ENCODE data around the gene ZNF182.
"Not testable (repeated sequence)": the region's sequence is repeated elsewhere in the genome, so short reads cannot be mapped to it uniquely, and the experiment has no call there.

ZNF182 gene

DNA sequence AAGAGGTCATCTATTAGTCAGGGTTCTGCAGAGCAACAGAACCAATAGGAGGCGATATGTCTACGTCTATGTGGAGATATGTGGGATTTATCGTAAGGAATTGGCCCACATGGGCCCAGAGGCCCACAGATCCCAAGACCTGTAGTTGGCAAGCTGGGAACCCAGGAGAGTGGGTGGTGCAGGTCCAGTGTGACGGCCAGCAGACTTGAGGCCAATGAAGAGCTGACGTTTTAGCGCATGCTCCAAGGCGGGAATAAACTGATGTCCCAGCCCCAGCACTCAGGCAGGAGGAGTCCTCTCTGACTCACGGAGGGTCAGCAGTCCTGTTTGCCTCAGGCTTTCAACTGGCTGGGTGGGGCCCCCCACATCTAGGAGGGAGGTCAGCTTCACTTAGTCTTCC, 24.3 kb upstream of the ZNF182 start:
- H3K4me3 ChIP-seq (ENCODE audit: low read depth, low read length): no peak overlapping the region
- TF ChIP-seq, protein P1, sequence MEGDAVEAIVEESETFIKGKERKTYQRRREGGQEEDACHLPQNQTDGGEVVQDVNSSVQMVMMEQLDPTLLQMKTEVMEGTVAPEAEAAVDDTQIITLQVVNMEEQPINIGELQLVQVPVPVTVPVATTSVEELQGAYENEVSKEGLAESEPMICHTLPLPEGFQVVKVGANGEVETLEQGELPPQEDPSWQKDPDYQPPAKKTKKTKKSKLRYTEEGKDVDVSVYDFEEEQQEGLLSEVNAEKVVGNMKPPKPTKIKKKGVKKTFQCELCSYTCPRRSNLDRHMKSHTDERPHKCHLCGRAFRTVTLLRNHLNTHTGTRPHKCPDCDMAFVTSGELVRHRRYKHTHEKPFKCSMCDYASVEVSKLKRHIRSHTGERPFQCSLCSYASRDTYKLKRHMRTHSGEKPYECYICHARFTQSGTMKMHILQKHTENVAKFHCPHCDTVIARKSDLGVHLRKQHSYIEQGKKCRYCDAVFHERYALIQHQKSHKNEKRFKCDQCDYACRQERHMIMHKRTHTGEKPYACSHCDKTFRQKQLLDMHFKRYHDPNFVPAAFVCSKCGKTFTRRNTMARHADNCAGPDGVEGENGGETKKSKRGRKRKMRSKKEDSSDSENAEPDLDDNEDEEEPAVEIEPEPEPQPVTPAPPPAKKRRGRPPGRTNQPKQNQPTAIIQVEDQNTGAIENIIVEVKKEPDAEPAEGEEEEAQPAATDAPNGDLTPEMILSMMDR (IDR thresholded peaks at IDR 0.05; ENCODE audit: control insufficient read depth, extremely low read depth, insufficient read depth): no peak
- no peak for DNase-seq (ENCODE audit: low read depth)

DNA sequence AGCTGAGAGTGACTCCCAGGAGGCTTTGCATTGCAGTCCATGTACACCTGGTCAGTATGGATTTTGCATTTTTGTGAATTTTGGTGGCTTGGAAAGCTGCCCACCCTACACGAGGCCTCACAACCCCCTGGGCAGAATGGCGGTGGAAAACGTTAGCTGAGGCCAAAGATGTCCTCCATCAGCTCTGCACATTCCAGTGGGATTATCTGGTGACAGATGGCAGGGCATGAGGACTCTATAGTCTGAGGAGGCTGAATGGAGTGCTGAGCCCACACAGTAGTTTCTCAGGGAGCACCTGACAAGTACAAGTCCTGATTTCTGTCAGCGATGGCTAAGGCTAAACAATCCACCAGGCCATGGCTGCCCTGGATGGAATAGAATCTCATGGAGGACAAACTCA, 23.8 kb upstream of the ZNF182 start:
- not testable (repeated sequence) for DNase-seq (ENCODE audit: low read depth); H3K4me3 ChIP-seq (ENCODE audit: low read depth, low read length)

DNA sequence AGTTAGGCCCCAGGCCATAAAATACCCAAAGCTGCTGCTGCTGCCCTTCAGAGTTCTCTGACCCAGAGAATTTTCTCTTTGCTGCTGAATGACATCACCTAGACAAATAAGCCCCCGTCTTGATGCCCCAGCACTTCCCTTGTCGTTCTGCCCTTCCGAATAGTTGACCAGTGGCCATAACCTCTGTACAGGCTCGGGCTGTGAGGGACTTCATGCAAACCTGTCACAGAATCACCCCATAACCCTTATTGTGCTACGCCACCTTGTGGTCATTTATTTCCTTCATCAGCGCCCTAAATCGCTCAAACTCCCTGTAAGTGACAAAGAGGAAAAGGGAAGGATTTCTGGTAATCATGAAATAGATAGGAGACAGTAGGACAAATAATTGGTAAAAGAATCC, 21.8 kb upstream of the ZNF182 start:
- DNase-seq (ENCODE audit: low read depth): peak; percentile 10
- TF ChIP-seq, protein P1 (IDR thresholded peaks at IDR 0.05; ENCODE audit: control insufficient read depth, extremely low read depth, insufficient read depth): peak; percentile 71
- H3K4me3 ChIP-seq (ENCODE audit: low read depth, low read length): no peak overlapping the region

DNA sequence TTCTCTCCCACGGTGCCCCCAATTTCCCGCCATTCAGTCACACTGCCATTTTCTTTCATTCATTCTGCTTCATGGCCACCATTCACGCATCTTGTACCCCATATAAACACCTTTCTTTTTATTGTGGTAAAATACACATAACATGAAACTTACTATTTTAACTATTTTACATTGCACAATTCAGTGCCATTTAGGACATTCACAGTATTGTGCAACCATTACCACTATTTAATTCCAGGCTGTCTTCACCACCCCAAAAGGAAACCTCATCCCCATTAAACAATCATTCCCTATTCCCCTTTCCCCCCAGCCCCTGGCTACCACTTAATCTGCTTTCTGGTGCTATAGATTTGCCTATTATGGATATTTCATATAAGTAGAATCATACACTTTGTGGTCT, 18.9 kb upstream of the ZNF182 start:
- DNase-seq (ENCODE audit: low read depth): no peak

DNA sequence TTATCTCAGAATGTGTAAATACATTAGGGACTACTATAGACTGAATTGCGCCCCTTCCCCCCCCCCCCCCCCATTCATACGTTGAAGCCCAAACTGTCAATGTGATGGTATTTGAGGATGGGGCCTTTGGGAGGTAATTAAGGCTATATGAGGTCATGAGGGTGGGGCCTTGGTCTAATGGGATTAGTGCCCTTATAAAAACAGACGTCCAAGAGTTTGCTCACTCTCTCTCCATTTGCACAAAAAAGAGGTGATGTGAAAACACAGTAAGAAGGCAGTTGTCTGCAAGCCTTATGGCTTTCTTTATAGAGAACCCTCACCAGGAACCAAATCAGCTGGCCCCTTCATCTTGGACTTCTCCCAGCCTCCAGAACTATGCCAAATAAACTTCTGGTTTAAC, 18.3 kb upstream of the ZNF182 start:
- peak overlapping the region; percentile 56 for H3K4me3 ChIP-seq (ENCODE audit: low read depth, low read length)
- no peak for DNase-seq (ENCODE audit: low read depth)
- TF ChIP-seq, protein P1 (IDR thresholded peaks at IDR 0.05; ENCODE audit: control insufficient read depth, extremely low read depth, insufficient read depth): no peak

More for the DNA sequence above, 18.9 kb upstream of the ZNF182 start:
- TF ChIP-seq, protein P1 (IDR thresholded peaks at IDR 0.05; ENCODE audit: control insufficient read depth, extremely low read depth, insufficient read depth): no peak
- H3K4me3 ChIP-seq (ENCODE audit: low read depth, low read length): no peak overlapping the region

DNA sequence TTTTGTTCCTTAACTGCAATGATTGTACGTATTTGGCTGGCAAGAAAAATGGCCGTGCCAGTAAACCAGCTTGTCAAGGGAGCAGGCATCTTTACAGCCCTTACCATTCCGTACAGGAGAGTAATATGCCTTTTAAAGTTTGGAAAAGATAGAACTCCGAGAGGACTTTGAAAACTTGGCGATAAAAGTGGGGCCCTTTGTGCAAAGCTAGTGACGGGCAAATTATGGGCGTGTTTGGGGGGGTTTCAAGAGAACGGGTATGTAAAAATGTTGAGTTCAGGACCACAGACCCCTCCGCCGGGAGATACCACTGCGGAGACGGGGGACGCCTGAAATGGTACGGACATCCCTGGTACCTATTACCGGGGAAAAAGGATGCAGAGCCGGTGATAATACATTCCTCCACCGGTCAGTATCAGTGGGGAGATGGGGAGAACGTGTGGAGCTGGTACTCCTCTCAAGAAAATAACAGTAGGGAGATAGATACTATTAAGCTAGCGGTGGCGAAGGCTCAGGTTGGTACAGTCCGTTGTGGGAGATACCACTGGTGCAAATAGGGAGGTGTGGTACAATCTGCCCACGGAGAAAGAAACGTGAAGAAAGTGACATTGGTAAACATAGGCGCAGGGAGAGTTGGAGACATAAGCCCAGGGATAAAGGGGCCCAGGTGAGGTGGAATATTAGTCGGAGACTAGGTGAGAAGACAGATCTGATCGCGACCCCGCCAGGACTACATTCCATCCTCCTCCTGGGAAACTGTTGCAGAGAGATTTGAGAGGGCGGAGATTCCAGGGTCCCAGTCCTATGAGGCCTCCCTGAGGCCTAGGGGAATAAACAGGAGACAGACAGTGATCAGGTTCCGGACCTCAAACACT, 17.5 kb upstream of the ZNF182 start:
- DNase-seq (ENCODE audit: low read depth): peak; percentile 54
- TF ChIP-seq, protein P1 (IDR thresholded peaks at IDR 0.05; ENCODE audit: control insufficient read depth, extremely low read depth, insufficient read depth): no peak
- peak overlapping the region; percentile 56 for H3K4me3 ChIP-seq (ENCODE audit: low read depth, low read length)

DNA sequence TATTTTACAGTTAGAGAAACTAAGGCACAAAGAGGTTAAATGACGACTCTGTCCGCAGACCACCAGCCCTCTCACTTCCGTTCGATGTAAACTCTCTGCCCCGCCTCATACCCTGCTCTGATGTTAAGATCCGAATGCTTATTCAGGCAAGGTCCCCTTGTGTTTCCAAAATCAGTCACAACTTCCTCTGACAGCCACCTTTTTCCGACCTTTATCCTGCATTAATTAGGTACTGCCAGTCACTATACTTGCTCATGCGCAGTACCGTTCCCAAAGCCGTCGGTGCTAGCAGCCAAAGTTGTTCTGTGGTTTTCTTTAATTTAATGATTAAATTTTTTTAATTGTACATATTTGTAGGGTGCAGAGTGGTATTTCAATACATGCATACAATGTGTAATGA, 16.7 kb upstream of the ZNF182 start:
- not testable (repeated sequence) for DNase-seq (ENCODE audit: low read depth); H3K4me3 ChIP-seq (ENCODE audit: low read depth, low read length)

DNA sequence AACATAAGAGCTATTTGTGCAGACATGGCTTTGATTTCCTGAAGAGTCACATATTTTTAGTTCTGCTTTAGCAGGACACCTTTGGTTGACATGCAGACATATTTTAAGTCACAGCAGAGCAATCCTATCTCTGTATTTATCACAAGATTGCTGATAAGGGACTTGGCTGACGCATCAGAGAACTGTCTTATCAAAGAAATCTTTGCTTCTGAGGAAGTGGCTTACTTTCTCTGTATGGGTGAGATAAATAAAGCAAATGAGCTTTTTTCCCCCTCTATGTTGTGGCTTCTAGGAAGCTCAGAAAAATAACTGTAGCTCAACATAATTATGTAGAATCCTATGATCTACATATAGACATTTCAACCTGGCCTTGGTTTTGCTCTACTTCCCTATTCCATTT, 16.1 kb upstream of the ZNF182 start:
- not testable (repeated sequence) for H3K4me3 ChIP-seq (ENCODE audit: low read depth, low read length); DNase-seq (ENCODE audit: low read depth)

DNA sequence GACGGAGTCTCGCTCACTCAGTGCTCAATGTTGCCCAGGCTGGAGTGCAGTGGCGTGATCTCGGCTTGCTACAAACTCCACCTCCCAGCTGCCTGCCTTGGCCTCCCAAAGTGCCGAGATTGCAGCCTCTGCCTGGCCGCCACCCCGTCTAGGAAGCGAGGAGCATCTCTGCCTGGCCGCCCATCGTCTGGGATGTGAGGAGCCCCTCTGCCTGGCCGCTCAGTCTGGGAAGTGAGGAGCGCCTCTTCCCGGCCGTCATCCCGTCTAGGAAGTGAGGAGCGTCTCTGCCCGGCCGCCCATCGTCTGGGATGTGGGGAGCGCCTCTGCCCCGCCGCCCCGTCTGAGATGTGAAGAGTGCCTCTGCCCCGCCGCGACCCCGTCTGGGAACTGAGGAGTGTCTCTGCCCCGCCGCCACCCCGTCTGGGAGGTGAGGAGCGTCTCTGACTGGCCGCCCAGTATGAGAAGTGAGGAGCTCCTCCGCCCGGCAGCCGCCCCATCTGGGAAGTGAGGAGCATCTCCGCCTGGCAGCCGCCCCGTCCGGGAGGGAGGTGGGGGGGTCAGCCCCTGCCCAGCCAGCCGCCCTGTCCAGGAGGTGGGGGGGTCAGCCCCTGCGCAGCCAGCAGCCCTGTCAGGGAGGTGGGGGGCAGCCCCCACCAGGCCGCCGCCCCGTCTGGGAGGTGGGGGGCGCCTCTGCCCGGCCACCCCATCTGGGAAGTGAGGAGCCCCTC, 13.0 kb upstream of the ZNF182 start:
- not testable (repeated sequence) for DNase-seq (ENCODE audit: low read depth)

DNA sequence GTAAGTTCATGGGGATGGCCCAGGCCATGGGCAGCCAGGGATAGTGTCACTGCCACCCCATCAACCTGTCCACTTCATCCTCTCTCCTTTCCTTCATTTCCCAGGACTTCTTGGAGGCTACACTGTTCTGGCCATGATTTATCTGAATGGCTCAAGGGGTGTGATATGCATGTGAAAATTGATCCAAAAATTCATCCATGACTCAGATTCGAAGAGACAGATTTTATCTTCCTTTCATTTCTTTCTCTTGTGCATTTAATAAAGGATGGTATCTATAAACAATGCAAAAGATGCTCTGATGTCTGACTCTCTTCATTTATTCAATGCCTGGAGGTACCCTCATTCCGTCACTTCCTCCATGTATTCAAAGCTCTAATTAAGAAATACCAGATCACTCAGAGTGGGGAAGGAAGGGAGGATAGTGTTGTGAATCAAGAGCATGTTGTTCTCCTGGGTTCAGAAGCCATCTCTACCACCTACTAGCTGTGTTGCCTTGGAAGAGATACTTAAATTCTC, 5.7 kb upstream of the ZNF182 start:
- H3K4me3 ChIP-seq (ENCODE audit: low read depth, low read length); DNase-seq (ENCODE audit: low read depth): not testable (repeated sequence)

More for the DNA sequence above, 13.0 kb upstream of the ZNF182 start:
- not testable (repeated sequence) for H3K4me3 ChIP-seq (ENCODE audit: low read depth, low read length)

DNA sequence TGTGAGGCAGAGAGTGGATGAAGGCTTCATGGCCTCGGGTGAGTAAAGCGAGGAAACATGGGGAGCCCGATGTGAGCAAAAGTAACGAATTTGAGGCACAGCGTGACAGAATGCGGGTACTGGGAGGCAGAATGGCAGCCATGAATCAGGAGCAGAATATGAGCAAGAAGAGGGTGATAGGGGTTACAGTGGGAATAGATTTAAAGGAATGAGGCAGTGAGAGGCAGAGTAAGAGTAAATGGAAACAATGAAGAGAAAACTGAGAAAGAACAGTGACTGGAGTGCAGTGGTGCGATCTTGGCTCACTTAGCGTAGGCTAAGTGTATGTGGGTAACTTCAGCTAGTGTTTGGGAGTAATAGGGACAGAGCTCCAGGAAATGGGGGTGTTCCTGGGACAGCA, 2.9 kb upstream of the ZNF182 start, which contains the start of gene SPACA5:
Gene SPACA5 (plus strand): TSS at position 301 of the 400 bp plus-strand sequence. CDS start 815 bp downstream, outside the sequence.
- H3K4me3 ChIP-seq (ENCODE audit: low read depth, low read length); DNase-seq (ENCODE audit: low read depth): not testable (repeated sequence)

Measured in LNCaP clone FGC (cell line).